CMK (cell line): ENCODE data around the gene P2RY2.
"Not testable (repeated sequence)": the region's sequence is repeated elsewhere in the genome, so short reads cannot be mapped to it uniquely, and the experiment has no call there.

ENCODE experiments used
- DNase-seq: peaks from one replicate; pipeline ENCODE4 v3.0.0-alpha.2; 2010; ENCODE audit warnings: low read depth

P2RY2 gene

GRCh38 chr11:73188301-73188700 lies 29.8 kb upstream of the P2RY2 start:
- DNase-seq: no peak

DNA sequence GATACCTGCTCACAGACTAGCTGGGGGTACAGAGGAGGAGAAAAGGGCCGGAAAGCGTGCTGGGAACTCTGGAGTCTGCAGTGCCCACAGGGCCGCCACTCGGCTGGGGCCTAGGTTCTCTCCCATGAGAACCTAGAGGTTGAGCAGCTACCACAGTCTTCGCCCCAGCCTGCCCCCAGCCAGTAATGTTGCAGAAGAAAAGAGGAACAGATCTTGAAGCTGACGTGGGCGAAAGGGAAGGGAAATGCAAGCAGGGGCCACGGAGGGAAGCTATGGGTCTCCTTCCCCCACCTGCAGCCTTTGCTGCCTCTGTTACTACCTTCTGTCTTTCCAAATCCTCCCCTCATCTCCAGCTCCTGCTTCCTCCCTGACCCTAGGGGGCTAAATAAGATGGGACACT lies 28.8 kb upstream of the P2RY2 start:
- no peak for DNase-seq

- DNase-seq: no peak
Measured at GRCh38 chr11:73189723-73190556, 28.1 kb upstream of the P2RY2 start.

GRCh38 chr11:73190557-73190885 lies 27.6 kb upstream of the P2RY2 start:
- no peak for DNase-seq

- DNase-seq: no peak
Measured at GRCh38 chr11:73191151-73191550, 26.9 kb upstream of the P2RY2 start.

GRCh38 chr11:73192272-73192671 lies 25.8 kb upstream of the P2RY2 start:
- no peak for DNase-seq

DNA sequence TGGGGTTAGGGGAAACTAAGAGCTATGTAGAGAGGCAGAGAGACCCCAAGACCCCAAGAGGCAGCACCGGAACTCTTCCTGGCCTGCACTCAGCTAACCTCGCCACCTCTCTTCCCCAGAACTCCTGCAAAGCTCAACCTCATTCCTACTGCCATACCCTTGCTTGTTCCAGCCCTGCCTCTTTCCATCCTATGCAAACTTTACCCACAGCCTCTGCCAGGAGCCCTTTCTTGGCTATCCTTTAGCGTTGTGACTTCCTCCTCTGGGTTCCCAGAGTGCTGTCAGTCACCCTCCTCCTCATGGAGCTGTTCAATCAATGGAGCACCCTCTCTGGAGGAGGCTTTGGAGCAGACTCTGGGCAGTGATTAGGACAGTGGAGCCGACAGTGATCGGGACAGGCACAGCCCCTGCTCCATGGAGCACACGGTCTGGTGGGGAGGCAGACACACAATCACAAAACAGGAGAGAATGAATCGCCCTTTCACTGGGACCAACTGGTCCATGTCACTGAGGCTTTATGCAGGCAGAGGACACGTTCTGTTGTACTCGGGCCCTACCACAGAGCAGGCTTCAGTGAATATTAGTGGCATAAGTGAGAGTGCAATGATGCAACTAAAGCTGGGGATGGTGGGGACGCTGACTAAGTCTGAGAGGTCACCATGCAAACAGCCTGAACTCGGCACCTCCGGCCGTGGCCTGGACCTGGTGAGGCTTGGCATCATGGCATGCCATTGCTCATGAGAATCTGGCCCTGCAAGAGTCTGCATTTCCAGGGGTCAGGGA lies 24.6 kb upstream of the P2RY2 start:
- DNase-seq: no peak

GRCh38 chr11:73194034-73194507 lies 24.0 kb upstream of the P2RY2 start:
- DNase-seq: no peak

GRCh38 chr11:73194593-73194992 lies 23.5 kb upstream of the P2RY2 start:
- DNase-seq: no peak

DNA sequence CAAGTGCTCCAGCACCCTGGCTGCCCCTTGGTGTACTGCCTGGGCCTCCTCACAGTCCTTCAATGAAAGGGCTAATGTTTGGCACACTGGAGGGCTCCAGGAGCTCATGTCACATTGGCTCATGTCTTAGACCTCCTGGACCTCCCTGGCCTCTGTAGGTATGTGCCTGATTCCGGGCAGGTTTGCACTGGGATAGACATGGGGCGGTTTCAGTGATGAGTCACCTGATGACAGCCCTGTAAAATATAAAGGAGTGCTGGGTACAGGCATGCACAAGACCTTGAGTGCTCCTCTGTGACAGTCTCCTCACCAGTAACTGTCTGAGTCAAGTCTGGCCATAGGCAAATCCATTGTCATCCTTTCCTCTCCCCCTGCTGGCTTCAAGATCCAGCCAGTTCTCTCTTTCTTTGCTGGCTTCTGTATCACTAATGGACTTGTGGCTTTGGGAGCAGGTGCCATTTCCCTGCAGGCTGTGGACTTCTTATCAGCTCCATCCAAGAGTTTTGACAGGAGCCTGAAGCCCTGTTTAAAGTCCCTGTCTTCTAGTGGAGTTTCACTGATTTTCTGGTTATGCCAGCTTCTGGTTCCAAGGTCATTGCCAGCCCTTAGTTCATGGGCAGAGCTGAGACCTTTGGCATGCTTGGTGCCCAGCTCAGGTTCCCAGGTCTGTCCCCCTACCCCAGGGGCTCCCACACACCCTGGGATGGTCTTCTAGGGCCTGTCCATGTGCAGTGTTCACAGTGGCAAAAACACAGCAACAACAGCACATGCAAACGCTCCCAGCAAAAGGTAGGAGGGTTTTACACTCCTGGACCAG lies 22.7 kb upstream of the P2RY2 start:
- DNase-seq: no peak

GRCh38 chr11:73196576-73196975 lies 21.5 kb upstream of the P2RY2 start:
- DNase-seq: no peak

GRCh38 chr11:73197348-73197747 lies 20.7 kb upstream of the P2RY2 start:
- no peak for DNase-seq

- not testable (repeated sequence) for DNase-seq
Measured at GRCh38 chr11:73197787-73198186, 20.3 kb upstream of the P2RY2 start.

DNA sequence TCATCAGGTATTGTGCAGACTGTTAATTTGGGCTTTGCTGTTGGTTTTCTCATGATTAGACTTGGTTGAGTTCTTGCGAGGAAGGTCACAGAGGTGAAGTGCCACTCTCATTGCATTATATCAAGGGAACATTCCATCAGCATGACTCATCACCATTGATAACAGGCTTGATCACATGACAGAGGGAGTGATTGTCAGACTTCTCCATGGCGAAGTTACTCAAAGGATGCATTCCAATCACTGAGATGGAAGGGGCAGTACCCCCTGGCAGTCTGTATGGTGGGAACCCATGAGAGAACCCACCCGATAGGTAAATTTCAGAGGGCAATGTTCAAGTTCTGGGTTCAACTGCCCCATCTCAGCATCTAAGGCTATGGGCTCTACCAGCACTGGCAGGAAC lies 19.4 kb upstream of the P2RY2 start:
- no peak for DNase-seq

DNA sequence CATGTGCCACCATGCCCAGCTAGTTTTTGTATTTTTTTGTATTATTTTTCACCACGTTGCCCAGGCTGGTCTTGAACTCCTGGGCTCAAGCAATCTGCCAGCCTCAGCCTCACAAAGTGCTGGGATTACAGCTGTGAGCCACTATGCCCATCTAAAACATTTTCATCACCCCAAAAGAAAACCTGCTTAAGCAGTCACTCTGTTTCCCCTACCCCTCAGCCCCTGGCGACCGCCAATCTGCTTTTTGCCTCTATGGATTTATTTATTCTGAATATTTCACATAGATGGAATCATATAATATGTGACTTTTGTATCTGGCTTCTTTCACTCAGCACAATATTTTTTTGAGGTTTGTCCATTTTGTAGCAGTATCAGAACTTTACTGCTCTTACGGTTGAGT lies 18.6 kb upstream of the P2RY2 start:
- DNase-seq: no peak

GRCh38 chr11:73200256-73200655 lies 17.8 kb upstream of the P2RY2 start:
- no peak for DNase-seq

GRCh38 chr11:73201249-73201648 lies 16.8 kb upstream of the P2RY2 start:
- no peak for DNase-seq

DNA sequence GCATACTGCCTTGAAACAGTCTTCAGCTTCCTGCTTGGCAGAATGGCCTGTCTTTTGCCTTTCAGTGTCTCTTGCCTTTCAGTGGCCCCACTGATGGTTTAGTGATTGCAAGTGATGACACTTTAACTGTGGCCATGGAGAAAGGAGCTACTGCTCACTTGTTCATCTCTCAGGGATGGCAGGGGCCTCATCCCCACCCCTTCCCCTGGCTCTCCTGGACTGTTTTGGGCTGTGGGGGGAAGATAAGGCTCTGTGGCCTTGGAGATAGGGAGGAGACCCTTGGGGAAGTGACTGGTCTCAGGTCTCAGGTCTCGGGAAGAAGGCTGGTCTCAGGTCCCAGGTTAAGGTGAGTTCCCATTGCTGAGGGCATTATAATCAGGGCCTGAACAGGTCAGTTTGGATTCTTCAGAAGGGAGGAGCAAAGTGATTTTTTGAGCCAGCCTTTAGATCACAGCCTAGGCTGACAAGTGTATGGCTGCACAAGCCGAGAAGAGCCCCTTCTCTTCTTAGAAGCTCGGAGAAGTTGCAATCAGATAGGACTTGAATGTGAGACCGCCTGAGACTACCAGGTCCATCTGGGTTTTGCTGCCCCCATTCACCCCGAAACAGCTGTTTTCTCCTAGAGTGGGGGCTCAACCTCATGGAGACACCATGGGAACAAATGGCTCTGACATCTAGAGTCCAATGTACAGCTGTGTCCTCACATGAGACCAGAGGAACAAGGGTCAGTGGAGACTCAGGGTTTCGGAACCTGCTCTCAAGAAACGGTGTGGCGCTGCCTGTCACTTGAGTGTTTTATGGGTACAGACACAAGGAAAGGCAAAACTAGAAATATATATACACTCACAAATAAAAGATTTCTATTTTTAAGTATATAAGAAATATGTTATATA lies 15.9 kb upstream of the P2RY2 start:
- no peak for DNase-seq

DNA sequence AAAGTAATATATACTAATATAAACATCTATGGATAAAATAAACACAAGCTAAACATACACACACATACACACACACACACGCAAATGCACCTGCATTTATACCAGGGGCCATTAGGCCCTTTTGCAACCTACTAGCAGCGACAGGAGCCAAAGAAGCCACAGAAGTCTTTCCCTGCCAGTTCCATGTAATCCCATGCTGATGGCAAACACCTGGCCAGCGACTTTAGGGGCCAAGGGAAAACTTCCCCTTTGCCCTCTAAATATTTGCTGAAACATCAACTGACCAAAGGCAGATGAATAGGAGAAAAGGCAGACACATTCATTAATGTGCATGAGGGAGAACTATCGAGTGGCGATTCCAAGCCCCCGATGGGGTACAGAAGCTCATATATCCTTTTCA lies 14.8 kb upstream of the P2RY2 start:
- no peak for DNase-seq

GRCh38 chr11:73203790-73204189 lies 14.3 kb upstream of the P2RY2 start:
- DNase-seq: no peak

DNA sequence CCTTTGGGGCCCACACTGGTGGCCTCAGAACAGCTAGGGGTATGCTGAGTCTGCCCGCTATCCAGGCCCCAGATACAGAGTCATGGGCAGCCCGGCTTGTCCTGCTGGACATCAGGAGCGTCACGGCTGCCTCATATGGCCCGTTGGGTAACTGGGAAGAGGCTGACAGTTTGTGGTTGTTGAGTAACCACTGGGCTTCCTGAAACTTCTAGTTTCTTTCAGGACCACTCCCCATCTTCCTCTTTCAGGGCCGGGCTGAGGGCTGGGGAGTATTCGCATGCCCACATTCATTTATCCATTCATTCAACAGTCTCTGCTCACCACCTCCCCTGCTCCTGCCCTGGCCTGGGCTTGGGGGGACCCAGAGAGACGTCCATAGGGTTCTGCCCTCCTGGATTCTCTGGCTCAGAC lies 13.4 kb upstream of the P2RY2 start:
- DNase-seq: peak; percentile 73
